Stimulated activated CD4-positive, alpha-beta T cell treated with anti-CD3 and anti-CD28 coated beads, TNF-alpha, amount 100 ng/mL, for 24 hours (primary cell): ENCODE measurements around the gene CNOT3.
A peak's percentile ranks its signal among the peaks of the same experiment; 100 is the strongest.

Source experiments
- DNase-seq, 3 experiments: peaks; one replicate each; pipeline ENCODE4 v3.0.0-alpha.2; 2020; ENCODE audit warnings: low read depth in 3 of 3

The CNOT3 gene

GRCh38 chr19:54149021-54149812 lies 11.7 kb downstream of the CNOT3 start:
- no peak for DNase-seq

GRCh38 chr19:54151362-54152035 lies 13.9 kb downstream of the CNOT3 start:
- no peak for DNase-seq

GRCh38 chr19:54152267-54152666 lies 14.7 kb downstream of the CNOT3 start:
- DNase-seq = no peak

GRCh38 chr19:54152878-54153524 lies 15.4 kb downstream of the CNOT3 start:
- no peak for DNase-seq

- no peak for DNase-seq
Observed at GRCh38 chr19:54153731-54154326, 16.3 kb downstream of the CNOT3 start.

- DNase-seq = no peak
Observed at GRCh38 chr19:54154603-54155345, 17.2 kb downstream of the CNOT3 start.

GRCh38 chr19:54155694-54156093 lies 18.1 kb downstream of the CNOT3 start:
- no peak for DNase-seq

- no peak for DNase-seq
Observed at GRCh38 chr19:54156490-54156889, 18.9 kb downstream of the CNOT3 start.

- DNase-seq = no peak
Observed at GRCh38 chr19:54156953-54157352, 19.4 kb downstream of the CNOT3 start.

- DNase-seq = peak in 1 of 3 experiments; percentile 30
Observed at GRCh38 chr19:54158812-54159351, 21.3 kb downstream of the CNOT3 start.

GRCh38 chr19:54159352-54160181 lies 22.0 kb downstream of the CNOT3 start, which contains the start of gene LENG1:
TSS of gene LENG1 (minus strand) at chr19:54159721. CDS start at chr19:54159695, 26 bp downstream.
- peak; percentile 95 to 99 (median 98) for DNase-seq

- DNase-seq = no peak
Observed at GRCh38 chr19:54160182-54160811, 22.7 kb downstream of the CNOT3 start.

- no peak for DNase-seq
Observed at GRCh38 chr19:54160854-54161253, 23.3 kb downstream of the CNOT3 start.

GRCh38 chr19:54162241-54162805 lies 24.8 kb downstream of the CNOT3 start:
- peak; percentile 56 to 83 (median 64) for DNase-seq

GRCh38 chr19:54162884-54163283 lies 25.3 kb downstream of the CNOT3 start:
- DNase-seq = no peak

GRCh38 chr19:54164369-54165068 lies 27.0 kb downstream of the CNOT3 start:
- peak; percentile 15 to 67 (median 30) for DNase-seq

GRCh38 chr19:54165222-54165621 lies 27.7 kb downstream of the CNOT3 start:
- no peak for DNase-seq

- peak; percentile 80 to 92 (median 83) for DNase-seq
Observed at GRCh38 chr19:54168174-54168917, 30.8 kb downstream of the CNOT3 start.
